HL-60 (cell line): ENCODE measurements around the gene AFF2.

ENCODE experiments used
- DNase-seq, 2 experiments: peaks; one replicate each; pipeline ENCODE4 v3.0.0-alpha.2; 2010 to 2020; ENCODE audit warnings: low read depth in 1 of 2, low spot score in 1 of 2
- H3K27ac ChIP-seq: fragments of 250-450 bp; sonication (Bioruptor Pico); replicated peaks from 2 replicates; pipeline ENCODE4 v1.5.1; 2020; ENCODE audit warnings: mild to moderate bottlenecking, moderate library complexity
- H3K27me3 ChIP-seq: fragments of 250-450 bp; sonication (Bioruptor Pico); 2 replicates; pipeline ENCODE4 v1.5.1; 2021; ENCODE audit warnings: mild to moderate bottlenecking, moderate library complexity; ENCODE audit not compliant: insufficient read depth, poor library complexity, severe bottlenecking
- H3K4me3 ChIP-seq: replicated peaks from 2 replicates; pipeline ENCODE4 v1.5.1; 2011; ENCODE audit warnings: mild to moderate bottlenecking, control low read depth, low read length; ENCODE audit not compliant: insufficient read depth
- GABPA ChIP-seq: IDR thresholded peaks from 2 replicates; pipeline ENCODE4 v1.6.1; 2012; ENCODE audit warnings: low read depth
- POLR2AphosphoS5 ChIP-seq: IDR thresholded peaks from 2 replicates; pipeline ENCODE4 v1.6.1; 2012; ENCODE audit warnings: low read depth
- SPI1 ChIP-seq: IDR thresholded peaks from 2 replicates; pipeline ENCODE4 v1.6.1; 2012; ENCODE audit warnings: low read depth, mild to moderate bottlenecking, borderline replicate concordance
- TF ChIP-seq, protein P1 (sequence below): IDR thresholded peaks from 2 replicates; pipeline ENCODE4 v1.6.1; 2012; ENCODE audit warnings: low read depth; ENCODE audit not compliant: insufficient replicate concordance
- TF ChIP-seq, protein P2 (sequence below): IDR thresholded peaks from one replicate; pipeline ENCODE4 v1.5.1; 2011; ENCODE audit warnings: low read length, control low read depth, inconsistent platforms; ENCODE audit not compliant: insufficient read depth

AFF2 gene

DNA sequence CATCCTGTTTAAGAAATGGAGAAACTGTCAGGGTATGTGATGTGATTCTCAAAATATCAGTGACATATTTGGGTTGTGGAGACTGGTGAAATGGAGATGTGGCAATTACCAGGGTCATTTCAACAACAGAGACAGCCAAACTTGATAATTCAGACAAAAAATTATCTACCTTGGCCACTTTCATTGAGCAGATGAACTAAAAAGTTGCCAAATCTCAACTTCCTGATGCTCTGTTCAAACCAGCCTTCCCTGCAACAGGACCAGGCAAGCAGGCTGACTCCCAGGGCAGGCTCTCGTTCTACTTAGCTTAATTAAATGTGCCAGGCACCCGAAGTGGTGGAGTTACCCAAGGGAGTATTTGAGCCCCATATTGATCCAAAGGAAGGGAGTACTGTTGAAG lies 199.6 kb downstream of the AFF2 start:
- peak in 1 of 2 experiments; percentile 4 for DNase-seq
- TF ChIP-seq, protein P1, sequence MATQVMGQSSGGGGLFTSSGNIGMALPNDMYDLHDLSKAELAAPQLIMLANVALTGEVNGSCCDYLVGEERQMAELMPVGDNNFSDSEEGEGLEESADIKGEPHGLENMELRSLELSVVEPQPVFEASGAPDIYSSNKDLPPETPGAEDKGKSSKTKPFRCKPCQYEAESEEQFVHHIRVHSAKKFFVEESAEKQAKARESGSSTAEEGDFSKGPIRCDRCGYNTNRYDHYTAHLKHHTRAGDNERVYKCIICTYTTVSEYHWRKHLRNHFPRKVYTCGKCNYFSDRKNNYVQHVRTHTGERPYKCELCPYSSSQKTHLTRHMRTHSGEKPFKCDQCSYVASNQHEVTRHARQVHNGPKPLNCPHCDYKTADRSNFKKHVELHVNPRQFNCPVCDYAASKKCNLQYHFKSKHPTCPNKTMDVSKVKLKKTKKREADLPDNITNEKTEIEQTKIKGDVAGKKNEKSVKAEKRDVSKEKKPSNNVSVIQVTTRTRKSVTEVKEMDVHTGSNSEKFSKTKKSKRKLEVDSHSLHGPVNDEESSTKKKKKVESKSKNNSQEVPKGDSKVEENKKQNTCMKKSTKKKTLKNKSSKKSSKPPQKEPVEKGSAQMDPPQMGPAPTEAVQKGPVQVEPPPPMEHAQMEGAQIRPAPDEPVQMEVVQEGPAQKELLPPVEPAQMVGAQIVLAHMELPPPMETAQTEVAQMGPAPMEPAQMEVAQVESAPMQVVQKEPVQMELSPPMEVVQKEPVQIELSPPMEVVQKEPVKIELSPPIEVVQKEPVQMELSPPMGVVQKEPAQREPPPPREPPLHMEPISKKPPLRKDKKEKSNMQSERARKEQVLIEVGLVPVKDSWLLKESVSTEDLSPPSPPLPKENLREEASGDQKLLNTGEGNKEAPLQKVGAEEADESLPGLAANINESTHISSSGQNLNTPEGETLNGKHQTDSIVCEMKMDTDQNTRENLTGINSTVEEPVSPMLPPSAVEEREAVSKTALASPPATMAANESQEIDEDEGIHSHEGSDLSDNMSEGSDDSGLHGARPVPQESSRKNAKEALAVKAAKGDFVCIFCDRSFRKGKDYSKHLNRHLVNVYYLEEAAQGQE: no peak
- TF ChIP-seq SPI1: no peak
- TF ChIP-seq, protein P2, sequence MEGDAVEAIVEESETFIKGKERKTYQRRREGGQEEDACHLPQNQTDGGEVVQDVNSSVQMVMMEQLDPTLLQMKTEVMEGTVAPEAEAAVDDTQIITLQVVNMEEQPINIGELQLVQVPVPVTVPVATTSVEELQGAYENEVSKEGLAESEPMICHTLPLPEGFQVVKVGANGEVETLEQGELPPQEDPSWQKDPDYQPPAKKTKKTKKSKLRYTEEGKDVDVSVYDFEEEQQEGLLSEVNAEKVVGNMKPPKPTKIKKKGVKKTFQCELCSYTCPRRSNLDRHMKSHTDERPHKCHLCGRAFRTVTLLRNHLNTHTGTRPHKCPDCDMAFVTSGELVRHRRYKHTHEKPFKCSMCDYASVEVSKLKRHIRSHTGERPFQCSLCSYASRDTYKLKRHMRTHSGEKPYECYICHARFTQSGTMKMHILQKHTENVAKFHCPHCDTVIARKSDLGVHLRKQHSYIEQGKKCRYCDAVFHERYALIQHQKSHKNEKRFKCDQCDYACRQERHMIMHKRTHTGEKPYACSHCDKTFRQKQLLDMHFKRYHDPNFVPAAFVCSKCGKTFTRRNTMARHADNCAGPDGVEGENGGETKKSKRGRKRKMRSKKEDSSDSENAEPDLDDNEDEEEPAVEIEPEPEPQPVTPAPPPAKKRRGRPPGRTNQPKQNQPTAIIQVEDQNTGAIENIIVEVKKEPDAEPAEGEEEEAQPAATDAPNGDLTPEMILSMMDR: no peak
- no peak for TF ChIP-seq GABPA
- no peak for TF ChIP-seq POLR2AphosphoS5
- no peak overlapping the region for H3K27ac ChIP-seq
- H3K4me3 ChIP-seq: no peak overlapping the region
- no peaks in the 10 kb centered on the region for H3K27me3 ChIP-seq

DNA sequence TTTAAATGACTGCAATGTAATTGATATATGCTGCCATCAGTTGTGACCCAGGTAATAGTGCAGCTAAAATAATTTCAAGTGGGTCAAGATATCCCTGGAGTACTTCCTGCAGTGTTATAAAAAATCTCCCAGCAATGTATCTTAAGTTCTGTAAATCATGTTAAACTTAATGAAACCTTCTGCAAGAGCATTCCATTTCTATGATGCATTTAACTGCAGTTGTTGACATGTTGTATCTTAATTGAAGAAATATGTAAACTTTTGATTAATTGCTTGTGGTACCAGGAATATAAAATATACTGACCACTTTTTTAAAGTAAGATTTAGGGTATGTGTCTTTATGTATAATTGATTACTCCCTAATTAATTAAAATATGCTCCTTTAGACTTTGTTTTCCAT lies 213.6 kb downstream of the AFF2 start:
- TF ChIP-seq SPI1 (no peak), POLR2AphosphoS5 (no peak), GABPA (no peak)
- TF ChIP-seq, protein P2: no peak
- TF ChIP-seq, protein P1: no peak
- Histone ChIP-seq H3K27me3 (no peaks in the 10 kb centered on the region), H3K4me3 (no peak overlapping the region), H3K27ac (no peak overlapping the region)
- no peak for DNase-seq

DNA sequence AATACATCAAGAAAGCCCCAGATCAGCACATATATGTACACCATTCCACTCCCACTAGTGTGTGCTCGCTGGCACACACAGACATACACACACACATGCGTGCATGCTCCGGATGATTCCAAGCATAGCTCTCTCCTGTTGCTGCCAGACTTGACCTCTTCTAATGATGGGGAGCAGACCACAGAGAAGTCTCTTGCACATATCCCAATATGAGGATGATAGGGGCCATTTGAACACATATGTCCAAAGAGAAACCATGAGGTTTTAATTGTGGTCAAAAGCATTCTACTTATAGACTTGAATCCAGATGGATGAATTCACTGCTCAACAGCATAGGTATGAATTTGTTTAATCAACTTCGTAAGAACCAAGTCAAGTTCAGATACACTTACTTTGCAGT lies 214.9 kb downstream of the AFF2 start:
- no peak overlapping the region for H3K4me3 ChIP-seq
- H3K27me3 ChIP-seq: no peaks in the 10 kb centered on the region
- H3K27ac ChIP-seq: no peak overlapping the region
- no peak for DNase-seq
- TF ChIP-seq, protein P2: no peak
- TF ChIP-seq GABPA (no peak), POLR2AphosphoS5 (no peak), SPI1 (no peak)
- TF ChIP-seq, protein P1: no peak
